Measurements from ENCODE around the gene FGGY.
"Not testable (repeated sequence)": the region's sequence is repeated elsewhere in the genome, so short reads cannot be mapped to it uniquely, and the experiment has no call there.

FGGY gene

DNA sequence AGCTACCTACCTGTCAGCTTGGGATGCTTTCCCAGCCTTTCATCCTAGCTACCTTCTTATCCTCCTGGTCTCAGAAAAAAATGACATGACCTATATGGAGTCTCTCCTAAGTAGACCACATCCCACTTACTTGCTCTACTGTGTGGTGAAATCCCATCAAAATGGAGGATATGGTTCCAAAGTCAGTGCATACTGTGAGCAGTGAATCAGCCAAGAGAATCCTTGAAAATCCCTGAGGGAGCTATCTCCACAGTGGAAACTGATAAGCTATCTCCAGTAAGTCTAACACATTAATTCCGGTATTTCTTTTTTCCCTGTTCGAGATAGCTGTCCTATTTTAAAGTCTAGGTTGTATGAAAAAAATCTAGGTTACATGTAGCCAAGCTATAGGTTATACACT, 189.7 kb downstream of the FGGY start:
- no peak overlapping the region for H3K4me3 ChIP-seq (ENCODE audit: low read depth, low read length)
- no peak for DNase-seq (ENCODE audit: low read depth)
- in situ Hi-C loops (cut with HindIII; ENCODE audit: low sequenced_read_pairs) = no loop called here
- TF ChIP-seq, protein P1, sequence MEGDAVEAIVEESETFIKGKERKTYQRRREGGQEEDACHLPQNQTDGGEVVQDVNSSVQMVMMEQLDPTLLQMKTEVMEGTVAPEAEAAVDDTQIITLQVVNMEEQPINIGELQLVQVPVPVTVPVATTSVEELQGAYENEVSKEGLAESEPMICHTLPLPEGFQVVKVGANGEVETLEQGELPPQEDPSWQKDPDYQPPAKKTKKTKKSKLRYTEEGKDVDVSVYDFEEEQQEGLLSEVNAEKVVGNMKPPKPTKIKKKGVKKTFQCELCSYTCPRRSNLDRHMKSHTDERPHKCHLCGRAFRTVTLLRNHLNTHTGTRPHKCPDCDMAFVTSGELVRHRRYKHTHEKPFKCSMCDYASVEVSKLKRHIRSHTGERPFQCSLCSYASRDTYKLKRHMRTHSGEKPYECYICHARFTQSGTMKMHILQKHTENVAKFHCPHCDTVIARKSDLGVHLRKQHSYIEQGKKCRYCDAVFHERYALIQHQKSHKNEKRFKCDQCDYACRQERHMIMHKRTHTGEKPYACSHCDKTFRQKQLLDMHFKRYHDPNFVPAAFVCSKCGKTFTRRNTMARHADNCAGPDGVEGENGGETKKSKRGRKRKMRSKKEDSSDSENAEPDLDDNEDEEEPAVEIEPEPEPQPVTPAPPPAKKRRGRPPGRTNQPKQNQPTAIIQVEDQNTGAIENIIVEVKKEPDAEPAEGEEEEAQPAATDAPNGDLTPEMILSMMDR (IDR thresholded peaks at IDR 0.05; ENCODE audit: low read depth, low read length, missing control alignments) = no peak

DNA sequence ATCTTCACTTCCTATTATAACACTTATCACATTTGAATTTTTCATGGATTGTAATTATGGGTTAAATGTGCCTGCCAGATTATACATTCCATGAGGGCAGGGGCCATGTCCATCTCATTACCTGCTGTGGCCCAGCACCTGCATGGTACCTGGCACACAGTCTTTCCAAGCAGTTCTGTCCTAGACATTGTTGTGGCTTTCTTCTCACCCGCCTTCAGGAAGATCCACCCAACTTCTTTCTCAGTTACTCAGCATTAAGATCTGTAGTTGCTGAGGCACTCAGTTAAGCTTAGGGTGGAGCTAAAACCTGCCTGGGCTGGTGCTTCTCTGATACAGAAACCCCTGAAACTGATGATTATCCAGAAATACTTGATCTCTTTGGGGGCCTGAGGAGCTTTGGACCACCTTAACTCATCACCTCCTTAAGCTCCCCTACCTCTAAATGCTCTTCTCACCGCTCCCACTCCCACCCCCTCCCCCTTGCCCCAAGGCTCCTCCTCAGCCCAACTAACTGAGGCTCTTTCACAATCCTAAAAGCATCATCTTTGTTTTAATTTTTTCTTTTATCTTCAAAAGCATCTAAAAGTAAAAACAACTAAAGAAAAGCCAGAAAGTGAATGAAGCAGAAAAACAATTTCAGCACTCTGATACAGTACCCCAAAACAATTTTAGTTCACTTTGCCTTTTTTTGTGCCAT, 190.6 kb downstream of the FGGY start:
- TF ChIP-seq, protein P1 (IDR thresholded peaks at IDR 0.05; ENCODE audit: low read depth, low read length, missing control alignments) = no peak
- DNase-seq (ENCODE audit: low read depth) = no peak
- no peak overlapping the region for H3K4me3 ChIP-seq (ENCODE audit: low read depth, low read length)
- in situ Hi-C loops (cut with HindIII; ENCODE audit: low sequenced_read_pairs) = no loop called here

DNA sequence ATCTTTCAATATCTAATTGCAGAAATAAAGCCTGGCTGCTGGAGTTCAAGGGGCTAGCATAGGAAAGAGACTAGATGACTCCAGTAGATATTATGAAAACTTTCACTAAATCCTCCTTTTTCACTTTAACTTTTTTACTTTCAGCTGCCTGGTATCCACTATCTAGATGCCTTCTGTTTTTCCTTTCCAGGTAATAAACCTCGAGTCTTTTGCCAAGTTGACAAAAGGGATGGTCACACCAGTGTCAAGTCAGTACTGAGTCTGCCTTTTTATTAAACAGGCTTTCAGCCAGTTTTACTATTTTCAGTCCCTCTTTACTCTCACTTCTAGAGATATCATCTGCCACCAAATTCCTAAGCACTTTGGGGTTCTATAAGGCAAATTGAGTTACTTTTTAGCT, 195.6 kb downstream of the FGGY start:
- TF ChIP-seq, protein P1 (IDR thresholded peaks at IDR 0.05; ENCODE audit: low read depth, low read length, missing control alignments) = no peak
- in situ Hi-C loops (cut with HindIII; ENCODE audit: low sequenced_read_pairs) = no loop called here
- H3K4me3 ChIP-seq (ENCODE audit: low read depth, low read length) = no peak overlapping the region
- no peak for DNase-seq (ENCODE audit: low read depth)

DNA sequence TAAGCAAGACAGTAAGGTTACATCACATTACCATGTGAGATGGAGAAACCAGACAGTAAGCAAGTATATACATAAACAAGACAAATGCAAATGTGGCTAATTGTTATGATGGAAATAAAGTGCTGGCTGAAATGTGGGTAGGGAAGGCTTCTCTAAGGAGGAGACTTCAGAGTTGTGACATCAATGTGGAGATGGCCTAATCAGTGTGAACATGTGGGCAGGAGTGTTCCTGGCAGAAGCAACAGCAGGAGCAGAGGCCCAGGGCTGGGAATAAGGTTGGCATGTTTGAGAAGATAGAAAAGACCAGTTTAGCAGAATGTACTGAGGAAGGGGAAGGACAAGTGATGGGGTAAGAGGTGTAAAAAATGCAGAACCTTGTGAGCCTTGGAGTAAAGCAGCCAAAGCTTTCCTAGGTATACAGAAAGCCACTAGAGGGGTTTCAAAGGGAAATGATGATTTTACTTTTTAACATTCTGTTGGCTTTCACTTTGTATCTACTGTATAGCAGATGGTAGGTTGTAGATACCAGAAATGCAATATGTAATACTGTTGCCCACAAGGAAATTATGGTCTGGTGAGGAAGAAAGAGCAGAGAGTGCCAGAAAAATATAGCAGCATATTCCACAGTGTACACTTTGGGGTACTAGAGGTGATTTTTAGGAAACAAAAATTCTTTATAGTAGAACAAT, 197.4 kb downstream of the FGGY start:
- in situ Hi-C loops (cut with HindIII; ENCODE audit: low sequenced_read_pairs) = no loop called here
- TF ChIP-seq, protein P1 (IDR thresholded peaks at IDR 0.05; ENCODE audit: low read depth, low read length, missing control alignments) = no peak
- no peak for DNase-seq (ENCODE audit: low read depth)
- H3K4me3 ChIP-seq (ENCODE audit: low read depth, low read length) = no peak overlapping the region

DNA sequence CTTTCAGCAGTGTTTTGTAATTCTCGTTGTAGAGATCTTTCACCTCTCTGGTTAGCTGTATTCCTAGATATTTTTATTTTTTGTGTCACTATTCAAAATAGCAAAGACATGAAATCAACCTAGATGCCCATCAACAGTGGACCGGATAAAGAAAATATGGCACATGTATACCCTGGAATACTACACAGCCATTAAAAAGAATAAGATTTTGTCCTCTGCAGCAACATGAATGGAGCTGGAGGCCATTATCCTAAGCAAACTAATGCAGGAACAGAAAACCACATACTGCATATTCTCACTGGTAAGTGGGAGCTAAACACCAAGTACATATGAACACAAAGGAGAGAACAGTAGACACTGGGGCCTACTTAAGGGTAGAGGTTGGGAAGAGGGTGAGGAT, 199.3 kb downstream of the FGGY start:
- H3K4me3 ChIP-seq (ENCODE audit: low read depth, low read length); DNase-seq (ENCODE audit: low read depth); in situ Hi-C loops (cut with HindIII; ENCODE audit: low sequenced_read_pairs): not testable (repeated sequence)

DNA sequence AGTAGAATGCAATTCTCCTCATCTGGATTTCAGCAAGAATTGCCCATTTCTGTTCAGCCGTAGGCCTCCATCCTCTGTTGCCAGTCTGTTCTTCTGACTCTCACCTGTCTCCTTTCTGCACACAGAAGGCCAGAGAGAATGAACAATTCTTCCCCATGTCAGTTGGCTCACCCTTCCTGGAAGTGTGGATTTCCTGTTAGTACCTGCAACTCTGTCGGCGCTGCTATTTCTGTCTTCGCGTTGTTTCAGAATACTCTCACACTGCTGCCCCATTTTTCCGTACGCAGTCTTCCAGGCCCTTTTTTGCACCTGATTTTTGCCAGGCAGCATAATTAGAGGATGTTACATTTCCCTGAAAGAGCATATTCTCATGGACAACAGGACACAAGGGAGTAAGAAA, 200.7 kb downstream of the FGGY start:
- no peak for DNase-seq (ENCODE audit: low read depth)
- TF ChIP-seq, protein P1 (IDR thresholded peaks at IDR 0.05; ENCODE audit: low read depth, low read length, missing control alignments) = no peak
- in situ Hi-C loops (cut with HindIII; ENCODE audit: low sequenced_read_pairs) = no loop called here
- H3K4me3 ChIP-seq (ENCODE audit: low read depth, low read length) = no peak overlapping the region

DNA sequence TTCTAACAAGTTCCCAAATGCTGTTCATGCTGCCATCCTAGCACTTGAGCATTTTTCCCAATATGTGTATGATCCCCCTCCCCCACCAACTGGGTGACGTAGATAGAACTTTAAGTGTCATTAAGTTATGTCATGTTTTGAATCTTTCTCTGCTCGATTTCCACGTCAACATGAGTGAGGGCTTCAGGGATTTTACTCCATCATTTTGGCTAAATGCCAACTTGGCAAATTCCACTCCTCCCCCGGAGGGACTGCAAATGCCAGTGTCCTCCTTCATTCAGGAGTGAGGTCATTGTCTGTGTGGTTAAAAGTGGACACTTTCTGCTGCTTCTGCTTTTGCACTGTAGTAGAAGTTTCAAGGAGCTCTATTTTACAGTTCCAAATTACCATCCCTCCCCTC, 201.7 kb downstream of the FGGY start:
- in situ Hi-C loops (cut with HindIII; ENCODE audit: low sequenced_read_pairs) = no loop called here
- TF ChIP-seq, protein P1 (IDR thresholded peaks at IDR 0.05; ENCODE audit: low read depth, low read length, missing control alignments) = no peak
- DNase-seq (ENCODE audit: low read depth) = no peak
- no peak overlapping the region for H3K4me3 ChIP-seq (ENCODE audit: low read depth, low read length)
